GM12865 (cell line): ENCODE data around the gene ANTXR2.
"Not testable (repeated sequence)": the region's sequence is repeated elsewhere in the genome, so short reads cannot be mapped to it uniquely, and the experiment has no call there.

ENCODE experiments used
- DNase-seq: peaks from one replicate; pipeline ENCODE4 v3.0.0; 2010; ENCODE audit warnings: low read depth
- H3K4me3 ChIP-seq: 2 replicates; pipeline ENCODE4 v1.5.1; 2011; ENCODE audit warnings: mild to moderate bottlenecking, low read depth, low read length, control low read depth
- CTCF ChIP-seq: IDR thresholded peaks from 2 replicates; pipeline ENCODE4 v1.5.1; 2011; ENCODE audit warnings: low read length, control low read depth, low read depth, inconsistent platforms; ENCODE audit not compliant: insufficient read depth; ENCODE audit errors: missing control alignments

The ANTXR2 gene

GRCh38 chr4:79998201-79998600 is 74.8 kb downstream of the ANTXR2 start:
- TF ChIP-seq CTCF, result no peak
- no peak for DNase-seq
- no peak overlapping the region for H3K4me3 ChIP-seq

- no peak for DNase-seq
- no peak overlapping the region for H3K4me3 ChIP-seq
- TF ChIP-seq CTCF, result no peak
Measured at GRCh38 chr4:79996851-79997250, 76.2 kb downstream of the ANTXR2 start.

- no peak for TF ChIP-seq CTCF
- H3K4me3 ChIP-seq, result no peak overlapping the region
- DNase-seq, result no peak
Measured at GRCh38 chr4:79993476-79993875, 79.6 kb downstream of the ANTXR2 start.

GRCh38 chr4:79991601-79992000 is 81.4 kb downstream of the ANTXR2 start:
- DNase-seq, result no peak
- no peak overlapping the region for H3K4me3 ChIP-seq
- no peak for TF ChIP-seq CTCF

GRCh38 chr4:79991100-79991499 is 81.9 kb downstream of the ANTXR2 start:
- DNase-seq, H3K4me3 ChIP-seq: not testable (repeated sequence)

GRCh38 chr4:79987401-79987800 is 85.6 kb downstream of the ANTXR2 start:
- TF ChIP-seq CTCF, result no peak

GRCh38 chr4:79983431-79983830 is 89.6 kb downstream of the ANTXR2 start:
- no peak for TF ChIP-seq CTCF
- no peak for DNase-seq
- H3K4me3 ChIP-seq, result no peak overlapping the region

More at GRCh38 chr4:79987401-79987800, 85.6 kb downstream of the ANTXR2 start:
- no peak for DNase-seq
- no peak overlapping the region for H3K4me3 ChIP-seq
